Glomerular visceral epithelial cell (primary cell): ENCODE measurements around the gene TRMT6.
A peak's percentile ranks its signal among the peaks of the same experiment; 100 is the strongest.

Source experiments
- DNase-seq: peaks from one replicate; pipeline ENCODE4 v3.0.0-alpha.2; 2016; ENCODE audit errors: extremely low spot score

The TRMT6 gene, protein sequence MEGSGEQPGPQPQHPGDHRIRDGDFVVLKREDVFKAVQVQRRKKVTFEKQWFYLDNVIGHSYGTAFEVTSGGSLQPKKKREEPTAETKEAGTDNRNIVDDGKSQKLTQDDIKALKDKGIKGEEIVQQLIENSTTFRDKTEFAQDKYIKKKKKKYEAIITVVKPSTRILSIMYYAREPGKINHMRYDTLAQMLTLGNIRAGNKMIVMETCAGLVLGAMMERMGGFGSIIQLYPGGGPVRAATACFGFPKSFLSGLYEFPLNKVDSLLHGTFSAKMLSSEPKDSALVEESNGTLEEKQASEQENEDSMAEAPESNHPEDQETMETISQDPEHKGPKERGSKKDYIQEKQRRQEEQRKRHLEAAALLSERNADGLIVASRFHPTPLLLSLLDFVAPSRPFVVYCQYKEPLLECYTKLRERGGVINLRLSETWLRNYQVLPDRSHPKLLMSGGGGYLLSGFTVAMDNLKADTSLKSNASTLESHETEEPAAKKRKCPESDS

GRCh38 chr20:5950271-5951031 is at the start of gene TRMT6, which contains the start of gene MCM8:
Gene TRMT6, minus strand, starts transcription at chr20:5950533. Its CDS starts 128 bp downstream, at chr20:5950405.
Gene MCM8, plus strand, starts transcription at chr20:5950652. Its CDS starts 1,364 bp downstream, at chr20:5952016.
- peak; percentile 98 for DNase-seq

GRCh38 chr20:5999783-6000182 is 49.5 kb upstream of the TRMT6 start:
- no peak for DNase-seq

DNA sequence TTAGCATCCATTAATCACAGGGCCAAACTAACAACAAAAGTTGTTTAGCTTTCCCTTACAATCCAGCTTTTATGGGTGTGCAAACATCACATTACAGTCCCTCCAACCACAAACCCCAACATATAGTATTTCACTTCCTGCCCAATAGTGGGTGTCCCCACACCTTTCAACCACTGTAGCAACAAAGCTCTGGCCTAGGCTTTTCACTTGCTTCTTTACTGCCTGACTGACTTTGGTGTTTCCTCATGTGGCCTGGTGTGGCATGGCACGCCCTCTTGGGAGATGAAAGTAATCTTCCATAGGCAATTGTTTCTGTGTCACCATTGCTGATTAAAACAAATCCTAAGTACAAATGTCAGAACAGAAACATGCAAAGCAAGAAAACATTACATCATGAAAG is 46.4 kb upstream of the TRMT6 start:
- DNase-seq: peak; percentile 28

DNA sequence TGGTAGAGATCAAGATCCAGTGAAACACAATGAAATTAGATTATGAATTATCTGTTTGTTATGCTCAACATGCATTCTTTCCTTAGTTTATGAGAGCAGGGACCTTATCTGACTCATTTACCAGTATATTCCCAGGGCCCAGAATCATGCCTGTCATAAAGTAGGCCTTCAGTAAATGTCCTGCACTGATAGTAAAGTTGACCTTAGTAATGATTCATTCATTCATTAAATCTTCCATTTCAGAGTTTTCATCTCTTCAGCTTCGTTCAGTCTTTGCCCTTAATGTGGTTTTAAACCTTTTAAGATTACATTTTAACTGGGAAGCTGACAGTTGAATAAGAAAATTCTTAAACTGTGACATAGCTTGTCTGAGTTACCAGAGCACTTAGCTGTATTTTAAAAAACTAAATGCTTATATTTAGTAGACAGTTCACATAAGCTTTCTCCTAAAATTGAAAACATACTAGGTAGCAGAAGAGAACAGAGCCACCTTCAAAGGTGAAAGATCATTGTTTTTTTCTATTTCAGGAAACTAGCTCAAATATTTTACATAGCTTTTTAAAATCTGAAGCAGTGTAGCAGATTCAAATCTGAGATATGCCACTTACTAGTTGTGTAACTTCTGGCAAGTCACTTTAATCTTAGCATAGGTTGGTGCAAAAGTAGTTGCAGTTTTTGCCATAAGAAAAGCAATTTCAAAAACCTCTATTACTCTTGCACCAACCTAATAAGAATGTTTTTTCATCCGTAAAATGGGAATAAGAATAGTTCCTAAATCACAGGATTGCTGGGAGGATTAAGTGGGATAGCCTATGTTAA is 41.5 kb upstream of the TRMT6 start:
- peak; percentile 71 for DNase-seq

- no peak for DNase-seq
Observed at GRCh38 chr20:5990946-5991345, 40.6 kb upstream of the TRMT6 start.

DNA sequence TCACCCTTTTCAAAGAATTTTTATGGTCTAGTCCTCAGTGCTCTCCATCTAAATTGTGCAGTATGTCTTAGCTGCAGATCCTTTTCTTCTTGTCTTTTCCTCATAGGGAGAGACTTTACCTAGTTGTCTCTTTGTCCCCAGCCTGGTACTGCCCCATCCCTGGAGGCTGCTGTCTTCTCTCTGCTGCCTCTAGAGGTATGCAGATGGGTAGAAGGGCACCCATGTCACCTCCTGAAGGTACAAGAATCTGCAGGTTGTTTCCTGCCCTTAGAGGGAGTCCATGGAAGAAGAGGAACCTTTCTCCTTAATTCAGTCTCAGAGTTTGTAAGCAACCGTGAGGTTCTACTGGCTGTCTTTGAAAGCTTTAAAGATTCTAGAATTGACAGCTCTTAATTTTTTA is 39.2 kb upstream of the TRMT6 start:
- DNase-seq: no peak

- no peak for DNase-seq
Observed at GRCh38 chr20:5987383-5987782, 37.0 kb upstream of the TRMT6 start.

GRCh38 chr20:5980720-5981538 is 30.6 kb upstream of the TRMT6 start:
- DNase-seq: no peak

DNA sequence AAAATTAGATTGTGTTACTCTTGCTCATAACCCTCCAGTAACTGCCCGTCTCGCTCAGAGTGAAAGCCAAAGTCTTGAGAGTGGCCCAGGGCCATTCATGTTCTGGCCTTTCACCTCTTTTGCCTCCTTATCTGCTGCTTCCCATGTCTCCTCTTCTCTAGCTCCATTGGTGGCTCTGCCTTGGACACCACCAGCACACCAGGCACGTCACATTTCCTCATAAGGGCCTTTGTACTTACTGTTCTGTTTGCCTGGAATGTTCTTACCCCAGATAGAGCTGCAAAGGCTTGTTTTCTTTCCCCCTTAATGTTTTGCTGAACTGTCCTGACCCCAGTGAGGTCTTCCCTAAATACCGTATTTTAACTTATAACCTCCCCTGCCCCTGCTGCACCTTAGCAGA is 29.5 kb upstream of the TRMT6 start:
- no peak for DNase-seq

- DNase-seq: no peak
Observed at GRCh38 chr20:5977975-5978374, 27.6 kb upstream of the TRMT6 start.

DNA sequence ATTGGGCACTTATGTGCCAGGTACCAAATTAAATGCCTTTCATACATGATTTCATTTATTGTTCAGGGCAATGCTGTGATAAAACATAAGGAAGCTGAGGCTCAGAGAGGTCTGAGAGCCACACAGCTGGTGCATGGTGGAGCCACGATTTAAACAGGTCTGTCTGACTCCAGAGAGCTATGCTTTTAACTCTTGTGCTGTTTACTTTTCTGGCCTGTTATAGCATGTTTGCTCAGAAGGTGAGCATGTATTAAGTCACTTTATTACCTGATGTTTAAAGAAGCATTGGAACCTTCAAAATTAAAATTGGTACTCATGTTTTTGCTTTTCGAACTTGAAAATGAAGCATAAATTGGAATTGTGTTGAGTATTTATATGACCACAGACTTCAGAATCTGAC is 26.9 kb upstream of the TRMT6 start:
- no peak for DNase-seq

- no peak for DNase-seq
Observed at GRCh38 chr20:5975778-5976177, 25.4 kb upstream of the TRMT6 start.

DNA sequence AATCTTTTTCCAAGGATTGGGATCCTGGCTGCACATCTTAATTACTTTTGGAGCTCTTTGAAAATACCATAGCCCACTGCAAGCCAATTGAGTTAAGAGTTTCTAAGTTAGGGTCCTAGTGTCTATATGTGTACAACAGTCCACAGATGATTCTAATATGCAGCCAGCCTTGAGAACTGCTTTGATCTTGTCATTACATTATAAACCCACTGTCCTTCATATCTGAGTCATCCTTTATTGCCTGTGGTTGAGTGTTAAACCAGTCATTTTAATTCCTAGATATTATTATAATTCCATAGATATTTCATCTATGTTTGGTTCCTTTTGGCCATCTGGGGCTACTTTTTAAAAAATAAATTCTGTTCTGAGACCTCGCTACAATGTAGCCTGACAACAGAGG is 24.2 kb upstream of the TRMT6 start:
- peak; percentile 35 for DNase-seq

- no peak for DNase-seq
Observed at GRCh38 chr20:5973971-5974370, 23.6 kb upstream of the TRMT6 start.

- peak; percentile 94 for DNase-seq
Observed at GRCh38 chr20:5973172-5973571, 22.8 kb upstream of the TRMT6 start.

DNA sequence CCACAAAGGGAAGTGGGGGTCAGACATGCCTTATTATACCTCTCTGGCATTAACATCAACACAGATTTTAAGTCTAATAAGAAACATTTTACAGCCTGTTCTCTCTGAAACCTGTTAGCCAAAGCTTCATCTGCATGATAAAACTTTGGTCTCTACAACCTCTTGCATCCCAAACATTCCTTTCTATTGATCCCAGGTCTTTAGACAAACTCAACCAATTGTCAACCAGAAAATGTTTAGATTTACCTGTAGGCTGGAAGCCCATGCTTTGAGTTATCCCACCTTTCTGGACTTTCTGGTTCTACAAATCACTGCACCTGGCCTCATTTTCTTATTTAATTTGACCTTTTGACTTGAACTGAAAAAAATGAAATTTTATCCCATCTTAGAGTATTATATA is 20.9 kb upstream of the TRMT6 start:
- DNase-seq: no peak

DNA sequence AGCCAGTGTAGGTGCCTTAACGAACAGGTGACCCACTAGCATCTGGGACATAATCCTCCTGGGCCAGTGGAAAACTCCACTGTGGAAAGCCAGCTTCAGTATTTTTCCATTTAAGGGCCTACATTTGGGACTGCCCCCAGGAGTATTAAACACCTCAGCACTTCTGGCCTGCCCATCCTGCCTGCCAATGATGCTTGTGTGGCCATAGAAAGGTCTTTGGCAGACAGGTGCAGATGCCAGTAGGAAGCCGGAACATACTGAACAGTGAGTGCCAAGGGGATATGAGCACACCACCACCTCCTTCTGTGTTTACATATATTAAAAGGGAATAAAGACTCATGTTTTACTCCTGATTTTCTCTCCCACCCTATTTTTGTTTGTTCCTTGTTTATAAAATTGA is 20.0 kb upstream of the TRMT6 start:
- DNase-seq: no peak

DNA sequence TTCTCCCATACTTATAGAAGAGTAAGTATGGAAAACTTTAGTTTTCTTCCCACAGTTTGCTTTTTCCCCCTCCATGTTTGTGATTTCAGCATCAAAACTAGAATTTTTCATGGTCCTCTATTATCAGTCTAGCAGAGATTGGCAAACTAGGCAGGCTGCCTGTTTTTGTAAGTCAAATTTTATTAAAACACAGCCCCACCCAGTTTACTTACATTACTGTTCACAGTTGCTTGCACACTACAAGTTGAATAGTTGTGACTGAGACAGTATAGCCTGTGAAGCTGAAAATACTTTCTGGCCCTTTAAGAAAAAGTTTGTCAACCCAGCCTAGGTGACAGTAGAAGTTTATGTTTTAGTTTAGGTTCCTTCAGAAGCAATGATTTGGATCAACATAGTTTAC is 19.6 kb upstream of the TRMT6 start:
- DNase-seq: no peak

- no peak for DNase-seq
Observed at GRCh38 chr20:5969348-5969935, 19.1 kb upstream of the TRMT6 start.

DNA sequence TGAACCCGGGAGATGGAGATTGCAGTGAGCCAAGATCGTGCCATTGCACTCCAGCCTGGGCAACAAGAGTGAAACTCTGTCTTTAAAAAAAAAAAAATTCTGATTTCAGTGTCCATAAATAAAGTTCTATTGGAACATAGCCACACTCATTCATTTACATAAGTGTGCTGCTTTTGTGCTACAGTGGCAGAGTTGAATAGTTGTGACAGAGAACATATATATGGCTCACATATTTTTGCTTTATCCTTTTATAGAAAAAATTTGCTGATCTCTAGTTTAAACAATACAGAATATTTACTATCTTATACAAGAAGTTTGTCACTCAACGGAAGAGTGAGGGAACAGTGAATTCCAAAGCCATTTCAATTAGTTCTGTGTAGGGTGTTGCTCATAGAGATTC is 18.1 kb upstream of the TRMT6 start:
- DNase-seq: no peak

GRCh38 chr20:5967469-5967868 is 17.1 kb upstream of the TRMT6 start:
- DNase-seq: no peak
